ENCODE measurements around the gene PELO.
"Not testable (repeated sequence)": the region's sequence is repeated elsewhere in the genome, so short reads cannot be mapped to it uniquely, and the experiment has no call there.

The PELO gene

DNA sequence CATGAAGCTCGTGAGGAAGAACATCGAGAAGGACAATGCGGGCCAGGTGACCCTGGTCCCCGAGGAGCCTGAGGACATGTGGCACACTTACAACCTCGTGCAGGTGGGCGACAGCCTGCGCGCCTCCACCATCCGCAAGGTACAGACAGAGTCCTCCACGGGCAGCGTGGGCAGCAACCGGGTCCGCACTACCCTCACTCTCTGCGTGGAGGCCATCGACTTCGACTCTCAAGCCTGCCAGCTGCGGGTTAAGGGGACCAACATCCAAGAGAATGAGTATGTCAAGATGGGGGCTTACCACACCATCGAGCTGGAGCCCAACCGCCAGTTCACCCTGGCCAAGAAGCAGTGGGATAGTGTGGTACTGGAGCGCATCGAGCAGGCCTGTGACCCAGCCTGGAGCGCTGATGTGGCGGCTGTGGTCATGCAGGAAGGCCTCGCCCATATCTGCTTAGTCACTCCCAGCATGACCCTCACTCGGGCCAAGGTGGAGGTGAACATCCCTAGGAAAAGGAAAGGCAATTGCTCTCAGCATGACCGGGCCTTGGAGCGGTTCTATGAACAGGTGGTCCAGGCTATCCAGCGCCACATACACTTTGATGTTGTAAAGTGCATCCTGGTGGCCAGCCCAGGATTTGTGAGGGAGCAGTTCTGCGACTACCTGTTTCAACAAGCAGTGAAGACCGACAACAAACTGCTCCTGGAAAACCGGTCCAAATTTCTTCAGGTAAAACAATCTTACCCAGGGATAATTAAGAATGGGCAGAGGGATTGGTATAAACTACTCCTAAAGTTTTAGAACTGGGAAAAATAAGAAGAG lies 12.9 kb downstream of the PELO start:
- DNase-seq (ENCODE audit: low read depth in 2 of 2): peak in 1 of 2 donors; percentile 38

DNA sequence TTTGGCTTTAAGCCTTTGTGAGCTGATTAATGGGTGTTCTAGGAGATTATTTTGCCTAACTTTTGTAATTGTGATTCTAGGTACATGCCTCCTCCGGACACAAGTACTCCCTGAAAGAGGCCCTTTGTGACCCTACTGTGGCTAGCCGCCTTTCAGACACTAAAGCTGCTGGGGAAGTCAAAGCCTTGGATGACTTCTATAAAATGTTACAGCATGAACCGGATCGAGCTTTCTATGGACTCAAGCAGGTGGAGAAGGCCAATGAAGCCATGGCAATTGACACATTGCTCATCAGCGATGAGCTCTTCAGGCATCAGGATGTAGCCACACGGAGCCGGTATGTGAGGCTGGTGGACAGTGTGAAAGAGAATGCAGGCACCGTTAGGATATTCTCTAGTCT lies 13.6 kb downstream of the PELO start:
- DNase-seq (ENCODE audit: low read depth in 2 of 2): no peak

DNA sequence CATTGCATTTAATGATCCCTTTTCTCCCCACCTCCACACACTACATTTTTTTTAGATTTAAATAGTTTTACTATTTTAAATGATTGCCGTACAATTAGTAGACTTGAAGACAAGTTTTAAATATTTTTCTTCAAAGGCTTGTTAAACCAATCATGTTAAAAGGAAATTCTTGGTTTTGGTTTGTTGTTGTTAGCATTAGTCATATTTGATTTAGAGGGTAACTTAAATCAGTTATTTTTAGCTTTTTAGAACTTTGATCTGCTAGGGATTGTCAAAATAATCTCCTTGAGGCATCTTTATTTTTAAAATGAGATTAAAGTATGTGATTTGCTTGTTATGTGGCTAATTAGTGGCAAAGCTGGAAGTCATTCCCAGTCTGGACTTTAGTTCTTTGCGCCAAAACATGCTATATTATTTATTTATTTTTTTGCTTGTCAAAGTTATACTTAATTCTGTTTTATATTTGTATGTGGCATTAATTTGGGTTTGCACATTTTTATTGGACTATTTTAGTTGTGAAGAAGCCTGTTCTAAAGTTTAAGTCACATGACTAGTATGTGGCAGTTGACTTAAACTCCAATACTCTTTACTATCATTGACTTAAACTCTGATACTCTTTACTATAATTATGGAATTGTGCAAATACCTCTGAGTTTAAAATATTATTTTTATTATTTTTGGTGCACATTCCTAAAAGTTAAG lies 14.7 kb downstream of the PELO start:
- no peak for DNase-seq (ENCODE audit: low read depth in 2 of 2)

DNA sequence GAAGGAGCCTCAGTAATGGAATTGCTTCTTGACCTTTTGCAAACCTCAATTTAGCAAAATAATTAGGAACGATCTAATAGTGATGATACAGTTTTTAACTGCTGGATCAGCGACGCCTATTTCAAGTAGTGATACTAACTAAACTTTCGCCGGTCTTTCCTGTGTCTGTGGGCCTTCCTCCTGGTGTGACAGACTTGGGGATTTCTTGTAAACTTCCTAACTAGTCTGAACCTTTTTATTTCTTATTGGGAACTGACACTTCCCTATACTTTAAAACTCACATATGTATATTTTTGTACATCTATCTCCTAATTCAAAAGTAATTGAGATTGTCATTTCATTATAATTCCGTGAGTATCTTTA lies 15.2 kb downstream of the PELO start:
- DNase-seq (ENCODE audit: low read depth in 2 of 2): no peak

DNA sequence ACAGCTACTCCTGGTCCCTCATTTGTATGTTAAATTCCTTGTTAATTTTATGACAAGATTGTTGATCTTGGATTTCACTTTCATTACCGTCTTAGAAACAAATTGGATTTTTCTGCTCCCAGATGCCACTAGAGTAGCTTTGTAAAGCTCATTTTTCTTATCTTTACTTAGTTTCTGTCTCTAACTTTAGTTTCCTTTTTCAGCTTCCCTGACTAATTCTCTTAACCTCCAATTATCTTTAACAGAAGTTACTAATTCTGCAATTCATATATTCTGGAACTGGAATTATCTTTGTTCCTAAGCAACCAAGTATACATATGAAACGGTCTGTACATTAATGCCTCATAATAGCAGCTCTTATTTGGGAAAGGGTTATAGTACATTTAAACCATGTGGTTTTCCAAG lies 16.7 kb downstream of the PELO start:
- DNase-seq (ENCODE audit: low read depth in 2 of 2): no peak

DNA sequence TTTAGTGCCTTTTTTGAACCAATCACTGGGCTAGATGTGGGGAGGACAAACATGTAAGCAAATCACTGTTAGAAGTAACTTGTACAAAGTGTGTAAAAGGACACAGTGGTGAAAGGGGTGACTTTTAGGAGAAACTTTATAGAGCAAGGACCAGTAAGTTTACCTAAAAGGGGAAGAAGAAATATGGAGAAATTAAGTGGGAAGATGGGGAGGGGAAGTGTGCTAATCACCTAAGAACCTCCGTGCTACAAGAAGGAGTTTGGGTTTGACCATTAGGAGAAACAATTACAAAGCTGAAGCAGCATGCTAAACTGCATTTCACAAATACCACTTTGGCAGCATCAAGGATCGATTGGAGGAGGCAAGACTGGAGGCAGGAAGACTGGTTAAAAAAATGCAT lies 17.3 kb downstream of the PELO start:
- no peak for DNase-seq (ENCODE audit: low read depth in 2 of 2)

DNA sequence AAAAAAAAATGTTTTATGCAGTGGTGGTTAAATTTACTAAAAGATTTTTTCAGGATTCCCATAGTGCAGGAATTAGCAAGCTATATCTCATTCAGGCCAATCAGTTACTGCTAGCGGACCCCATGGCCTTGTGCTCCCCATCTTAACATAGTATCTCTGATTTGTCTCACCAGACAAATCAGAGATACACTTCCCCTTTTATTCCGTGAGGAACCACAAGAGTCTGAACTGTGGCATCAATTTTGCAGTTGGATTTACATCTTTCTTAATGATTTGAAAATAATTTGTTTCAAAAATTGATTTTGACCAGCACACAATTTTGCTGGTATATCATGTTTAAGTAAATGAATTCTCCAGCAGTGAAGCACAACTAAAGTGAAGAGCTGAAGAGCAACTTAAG lies 17.9 kb downstream of the PELO start:
- no peak for DNase-seq (ENCODE audit: low read depth in 2 of 2)

DNA sequence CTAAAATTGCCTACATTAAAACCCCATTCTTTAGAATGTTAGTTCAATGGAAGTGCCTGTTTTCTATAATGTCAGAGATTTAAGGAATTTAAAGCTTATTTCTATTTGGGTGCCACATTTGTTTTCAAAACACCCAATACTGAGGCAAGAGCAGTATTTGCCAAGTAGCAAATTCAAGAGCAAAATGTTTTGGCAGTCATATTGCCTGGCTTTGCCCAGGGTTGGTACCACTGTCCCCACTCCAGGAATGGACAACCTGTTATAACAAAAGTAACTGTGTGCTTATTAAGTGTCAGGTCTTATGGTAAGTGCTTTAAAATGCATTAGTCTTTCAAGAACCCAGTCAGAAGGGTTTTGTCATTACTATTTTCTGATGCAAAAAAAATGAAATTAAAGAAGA lies 19.3 kb downstream of the PELO start:
- DNase-seq (ENCODE audit: low read depth in 2 of 2): no peak

DNA sequence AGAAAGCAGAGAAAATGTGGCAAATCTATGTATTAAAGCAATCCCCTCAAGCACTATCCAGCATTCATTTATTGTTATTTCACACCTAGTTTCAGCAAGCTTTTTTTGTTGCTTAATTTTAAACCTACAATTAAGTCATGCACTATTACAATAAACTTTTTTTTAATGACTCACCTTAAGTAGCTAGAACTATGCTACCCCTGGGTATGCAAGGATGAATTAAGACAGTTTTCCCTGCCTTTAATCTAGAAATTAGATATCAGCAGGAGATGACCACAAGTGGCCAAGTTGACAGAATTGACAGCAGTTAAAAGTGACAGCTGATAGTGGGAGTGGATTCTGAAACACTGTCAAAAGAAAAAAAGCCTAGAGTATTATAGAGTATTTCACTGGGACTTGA lies 20.0 kb downstream of the PELO start:
- no peak for DNase-seq (ENCODE audit: low read depth in 2 of 2)

DNA sequence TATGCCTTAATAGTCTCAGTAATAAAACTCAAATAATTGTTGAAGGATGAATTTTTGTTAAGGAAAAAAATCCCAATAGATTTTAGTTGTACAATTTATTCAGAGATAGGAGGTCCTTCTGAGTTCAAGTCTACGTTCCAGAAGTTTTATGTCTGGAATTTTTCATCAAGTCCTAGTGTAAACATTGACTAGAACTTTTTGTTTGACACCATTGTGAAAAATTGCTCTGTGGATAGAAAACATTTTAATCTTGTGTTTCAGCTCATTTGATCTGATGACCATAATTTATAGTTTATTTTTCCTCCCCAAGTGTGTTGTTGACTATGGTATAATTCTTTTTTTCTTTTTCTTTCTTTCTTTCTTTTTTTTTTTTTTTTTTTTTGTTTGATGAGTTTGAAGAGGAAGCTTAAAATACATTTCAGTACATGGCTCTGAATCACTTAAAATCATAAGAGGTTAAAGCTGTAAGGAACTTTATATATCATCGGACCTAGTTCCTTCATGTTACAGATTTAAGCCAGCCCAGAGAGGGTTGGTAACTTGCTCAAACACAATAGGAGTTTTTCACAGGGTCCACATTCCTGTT lies 20.7 kb downstream of the PELO start:
- DNase-seq (ENCODE audit: low read depth in 2 of 2): no peak

DNA sequence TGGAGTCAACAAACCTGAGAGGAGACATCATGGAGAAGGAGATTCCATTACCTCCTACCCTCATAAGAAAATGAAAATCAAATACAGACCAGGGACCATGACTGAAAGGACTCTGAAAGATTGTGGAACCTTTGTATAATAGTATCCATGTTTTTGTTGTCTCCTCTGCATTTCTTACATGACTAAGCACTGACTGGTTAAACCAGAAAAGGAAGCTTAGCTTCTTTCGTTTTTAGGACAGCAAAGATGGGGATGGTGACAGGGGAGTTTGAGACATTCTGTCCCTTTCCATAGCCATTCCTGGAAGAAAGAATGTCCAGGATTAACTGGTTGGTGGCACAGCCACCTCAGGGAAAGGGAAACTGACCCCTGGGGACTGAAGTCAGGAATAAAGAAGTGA lies 22.2 kb downstream of the PELO start:
- DNase-seq (ENCODE audit: low read depth in 2 of 2): no peak

DNA sequence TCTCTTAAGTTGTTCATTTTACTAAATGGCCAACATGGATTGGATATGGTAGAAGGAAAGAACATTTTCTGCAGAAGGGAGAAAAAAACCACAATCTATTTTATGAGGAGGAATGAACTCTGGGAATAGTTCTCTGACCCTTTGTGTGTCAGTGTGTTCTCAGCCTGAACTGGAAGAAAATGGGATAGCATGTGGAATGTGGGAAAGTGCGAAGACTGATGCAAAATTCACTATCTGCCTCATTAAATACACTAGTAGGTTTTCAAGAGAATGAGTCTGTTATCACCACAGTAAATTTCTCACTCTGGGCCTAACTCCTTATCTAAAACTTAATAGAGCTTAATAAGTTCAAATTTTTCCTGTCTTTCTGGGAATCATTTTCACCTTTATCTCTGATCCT lies 22.7 kb downstream of the PELO start:
- no peak for DNase-seq (ENCODE audit: low read depth in 2 of 2)

DNA sequence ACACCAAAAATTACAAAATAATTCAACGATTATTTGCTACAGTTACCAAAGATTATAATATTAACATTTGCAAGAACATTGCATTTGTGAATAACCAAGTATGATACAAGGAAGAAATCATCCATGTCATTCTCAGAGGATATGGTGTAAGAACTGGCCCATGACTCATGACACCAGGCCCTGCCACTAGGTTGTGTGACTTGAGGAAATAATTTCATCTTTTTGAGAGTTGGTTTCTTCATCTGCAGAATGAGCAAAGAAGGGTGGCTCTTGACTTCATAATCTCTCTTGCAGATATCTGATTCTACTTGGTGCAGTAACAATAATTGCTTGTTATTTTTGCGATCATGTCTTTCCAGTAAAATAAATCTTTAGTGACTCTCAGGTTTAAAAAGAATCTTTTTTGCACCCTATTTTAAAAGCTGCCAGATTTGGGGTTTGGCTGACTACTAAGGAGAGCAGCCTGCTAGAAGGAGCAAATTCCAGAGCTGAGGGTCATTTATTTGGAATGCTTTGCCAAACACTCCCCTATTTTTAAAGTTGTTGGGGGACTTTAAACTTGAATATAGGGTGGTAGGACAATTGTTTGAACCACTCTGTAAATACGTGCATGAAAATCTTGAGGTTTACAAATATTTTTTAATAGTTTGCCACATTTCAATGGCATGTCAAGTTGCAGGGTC lies 23.5 kb downstream of the PELO start:
- DNase-seq (ENCODE audit: low read depth in 2 of 2): no peak

DNA sequence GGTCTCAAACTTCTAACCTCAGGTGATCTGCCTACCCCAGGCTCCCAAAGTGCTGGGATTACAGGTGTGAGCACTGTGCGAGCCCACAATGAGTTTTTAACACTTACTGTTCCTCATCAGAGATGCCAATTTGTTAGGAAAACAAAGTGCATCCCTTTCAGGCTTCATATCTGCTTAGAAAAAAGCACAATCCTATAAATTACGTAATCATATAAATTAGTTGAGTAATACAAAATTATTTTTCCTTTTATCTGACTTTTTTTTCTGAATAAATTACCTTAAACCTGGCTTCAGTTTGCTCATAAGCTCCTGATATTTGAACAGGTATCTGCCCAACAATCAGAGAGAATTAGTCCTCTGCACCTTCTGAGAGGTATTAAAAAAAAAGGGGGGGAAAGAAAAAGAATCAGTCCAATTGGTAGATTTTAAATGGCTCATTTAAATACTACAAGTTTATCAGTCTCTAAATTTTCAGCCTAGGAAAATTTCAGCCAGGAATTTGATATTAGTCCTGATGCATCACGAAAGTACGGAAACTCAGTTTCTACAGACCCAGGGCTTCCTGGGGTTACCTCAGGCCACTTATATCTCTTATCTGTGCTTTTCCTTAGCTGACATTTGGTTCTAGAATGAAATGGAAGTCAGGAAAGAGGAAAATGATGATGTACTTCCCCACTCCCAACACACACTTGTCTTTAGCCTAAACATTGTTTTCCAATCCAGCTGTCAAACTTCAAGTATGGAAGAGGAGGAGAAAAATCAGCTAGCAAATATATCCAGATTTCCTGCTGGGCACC lies 26.8 kb downstream of the PELO start:
- DNase-seq (ENCODE audit: low read depth in 2 of 2): no peak

DNA sequence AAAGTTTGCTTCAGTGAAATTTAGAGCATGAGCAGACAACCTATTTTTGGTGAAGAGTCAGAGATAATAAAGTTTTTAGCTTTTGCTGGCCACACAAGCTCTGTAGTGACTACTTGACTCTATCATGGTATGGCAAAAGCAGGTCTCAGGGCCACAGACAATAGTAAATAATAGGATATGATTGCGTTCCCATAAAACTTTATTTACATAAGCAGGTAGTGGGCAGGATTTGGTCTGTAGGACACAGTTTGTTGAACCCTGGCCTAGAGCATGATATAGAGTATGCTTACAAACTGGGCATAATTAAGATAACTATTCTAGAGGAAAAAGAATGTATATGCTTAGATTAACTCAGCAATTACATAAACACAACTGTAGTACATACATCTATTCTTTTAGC lies 30.1 kb downstream of the PELO start:
- no peak for DNase-seq (ENCODE audit: low read depth in 2 of 2)

DNA sequence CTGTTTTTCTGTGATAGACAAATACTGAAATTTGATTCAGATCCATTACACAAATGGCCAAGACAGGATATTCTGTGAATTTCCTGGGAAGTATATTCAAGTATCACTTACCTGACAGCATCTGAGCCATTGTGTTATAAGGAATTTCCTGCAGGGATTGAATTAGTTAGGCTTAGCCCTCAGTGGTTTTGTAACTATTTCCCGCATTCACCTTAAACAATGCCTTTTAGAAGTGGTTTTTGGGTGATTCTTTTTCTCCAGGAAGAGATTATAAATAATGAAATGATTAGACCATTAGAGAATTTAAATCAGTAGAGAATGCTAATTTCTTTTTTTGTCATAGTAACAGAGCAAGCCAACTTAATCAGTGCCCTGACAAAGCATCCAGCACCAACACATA lies 30.6 kb downstream of the PELO start:
- no peak for DNase-seq (ENCODE audit: low read depth in 2 of 2)

DNA sequence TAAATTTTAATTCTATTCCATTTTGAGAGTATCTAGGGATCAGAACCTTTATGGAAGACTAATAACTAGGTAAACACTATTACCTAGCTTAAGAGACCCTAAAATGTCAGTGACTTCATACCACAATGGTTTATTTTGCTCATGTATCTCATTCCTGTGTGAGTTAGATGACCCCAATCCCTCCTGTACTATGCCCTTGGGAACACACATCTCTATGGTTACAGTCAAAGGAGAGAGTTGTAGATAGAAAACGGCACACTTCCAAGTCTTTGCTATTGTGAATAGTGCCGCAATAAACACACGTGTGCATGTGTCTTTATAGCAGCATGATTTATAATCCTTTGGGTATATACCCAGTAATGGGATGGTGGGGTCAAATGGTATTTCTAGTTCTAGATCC lies 31.1 kb downstream of the PELO start:
- not testable (repeated sequence) for DNase-seq (ENCODE audit: low read depth in 2 of 2)

DNA sequence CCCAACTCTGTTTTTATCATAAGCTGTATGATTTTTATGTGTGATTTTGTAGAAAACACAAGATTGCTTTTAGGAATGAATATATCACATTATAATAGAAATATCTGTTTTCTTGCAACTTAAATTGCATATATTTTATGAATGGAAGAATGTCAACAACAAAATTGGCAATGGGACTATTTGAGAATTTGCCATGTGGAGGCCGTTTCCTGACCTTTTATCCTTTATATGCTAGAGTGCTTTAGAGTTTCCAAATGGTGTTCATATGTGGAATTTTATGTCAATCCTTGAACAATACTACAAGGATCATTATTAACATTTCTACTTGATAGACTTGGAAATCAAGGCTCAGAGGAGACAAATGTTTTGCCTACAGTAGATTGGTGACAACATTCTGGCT lies 34.2 kb downstream of the PELO start:
- no peak for DNase-seq (ENCODE audit: low read depth in 2 of 2)

DNA sequence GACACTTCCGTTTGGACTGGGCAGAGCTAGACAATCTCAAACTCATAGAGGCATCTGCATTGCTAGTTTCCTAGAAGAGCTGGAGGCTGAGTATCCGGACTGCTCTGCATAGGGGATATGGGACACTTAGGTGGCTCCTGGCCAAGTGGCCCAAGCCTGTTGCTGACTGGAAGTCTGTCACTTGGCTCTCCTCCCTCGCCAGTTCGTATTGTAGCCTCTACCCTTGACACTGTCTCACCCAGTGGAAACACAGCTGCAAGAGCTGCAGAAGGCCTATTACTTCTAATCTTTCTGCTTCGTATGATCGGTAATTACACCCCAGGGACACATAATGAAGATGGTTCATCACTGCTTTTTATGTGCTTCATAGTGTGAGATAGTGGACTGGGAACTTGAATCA lies 34.7 kb downstream of the PELO start:
- DNase-seq (ENCODE audit: low read depth in 2 of 2): no peak

DNA sequence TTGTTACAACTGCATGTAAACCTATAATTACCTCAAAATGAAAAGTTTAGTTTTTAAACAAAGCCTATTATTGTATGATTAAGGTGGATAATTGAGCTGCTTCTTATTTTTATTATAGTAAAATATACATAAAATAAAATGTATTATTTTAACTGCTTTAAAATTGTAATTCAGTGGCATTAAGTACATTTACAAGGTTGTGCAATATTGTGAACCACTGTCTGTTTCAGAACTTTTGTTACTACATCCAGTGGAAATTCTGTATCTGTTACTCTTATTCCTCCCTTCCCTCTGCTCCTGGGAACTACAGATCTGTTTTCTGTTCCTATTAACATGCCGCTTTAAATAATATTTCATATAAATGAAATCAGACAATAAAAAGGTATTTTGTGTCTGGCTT lies 37.1 kb downstream of the PELO start:
- no peak for DNase-seq (ENCODE audit: low read depth in 2 of 2)

DNA sequence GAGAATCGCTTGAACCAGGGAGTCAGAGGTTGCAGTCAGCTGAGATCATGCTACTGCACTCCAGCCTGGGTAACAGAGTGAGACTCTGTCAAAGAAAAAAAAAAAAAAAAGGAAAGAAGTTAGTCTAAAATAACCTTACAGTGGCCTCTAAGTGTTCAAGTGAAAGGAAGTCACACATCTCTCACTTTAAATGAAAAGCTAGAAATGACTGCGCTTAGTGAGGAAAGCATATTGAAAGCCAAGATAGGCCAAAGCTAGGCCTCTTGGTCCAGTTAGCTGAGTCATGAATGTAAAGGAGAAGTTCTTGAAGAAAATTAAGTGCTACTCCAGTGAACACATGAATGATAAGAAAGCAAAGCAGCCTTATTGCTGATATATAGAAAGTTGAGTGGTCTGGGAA lies 38.1 kb downstream of the PELO start:
- no peak for DNase-seq (ENCODE audit: low read depth in 2 of 2)

DNA sequence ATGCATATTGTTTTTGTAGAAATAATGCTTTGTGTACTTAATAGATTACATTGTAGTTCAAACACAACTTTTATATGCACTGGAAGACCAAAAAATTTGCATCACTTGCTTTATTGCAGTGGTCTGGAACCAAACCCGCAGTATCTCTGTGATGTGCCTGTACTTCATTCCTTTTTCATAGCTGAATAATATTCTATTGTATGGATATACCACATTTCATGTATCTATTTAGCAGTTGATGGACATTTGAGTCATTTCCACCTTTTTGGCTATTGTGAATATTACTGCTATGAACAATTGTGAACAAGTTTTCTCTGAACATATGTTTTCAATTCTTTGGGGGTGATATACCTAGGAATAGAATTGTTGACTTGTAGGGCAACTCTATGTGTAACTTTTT lies 40.1 kb downstream of the PELO start:
- no peak for DNase-seq (ENCODE audit: low read depth in 2 of 2)

Measured in activated CD4-positive, alpha-beta T cell treated with anti-CD3 and anti-CD28 coated beads for 24 hours (primary cell).